Endodermal cell (in vitro differentiated cells): ENCODE data around the gene LATS2. TPM values are rescaled to one million over a fixed set of nuclear protein-coding genes. Genes with fewer than 3 reads are reported as not detected.
"Not testable (repeated sequence)": the region's sequence is repeated elsewhere in the genome, so short reads cannot be mapped to it uniquely, and the experiment has no call there.

Source experiments
- DNase-seq: peaks from one replicate; pipeline ENCODE4 v3.0.0-alpha.2; 2017
- H3K27ac ChIP-seq: 2 replicates; pipeline ENCODE4 v1.5.1; 2013; ENCODE audit warnings: mild to moderate bottlenecking, low read depth, low read length, moderate library complexity
- H3K27me3 ChIP-seq: 2 replicates; pipeline ENCODE4 v1.6.1; 2013; ENCODE audit warnings: mild to moderate bottlenecking, low read length, moderate library complexity; ENCODE audit not compliant: insufficient read depth, control insufficient read depth, poor library complexity, severe bottlenecking
- H3K36me3 ChIP-seq: 2 replicates; pipeline ENCODE4 v1.7.0; 2013; ENCODE audit warnings: mild to moderate bottlenecking, low read length, moderate library complexity; ENCODE audit not compliant: control insufficient read depth, insufficient read depth
- H3K4me1 ChIP-seq: one replicate; pipeline ENCODE4 v1.7.0; 2013; ENCODE audit warnings: low read length; ENCODE audit not compliant: control insufficient read depth, insufficient read depth
- H3K4me3 ChIP-seq: 2 replicates; pipeline ENCODE4 v1.5.1; 2013; ENCODE audit warnings: mild to moderate bottlenecking, low read length, moderate library complexity
- H3K9ac ChIP-seq: 2 replicates; pipeline ENCODE4 v1.6.1; 2013; ENCODE audit warnings: mild to moderate bottlenecking, low read length, moderate library complexity; ENCODE audit not compliant: poor library complexity, severe bottlenecking; ENCODE audit errors: extremely low read depth
- H3K9me3 ChIP-seq: 2 replicates; pipeline ENCODE4 v1.6.1; 2013; ENCODE audit warnings: mild to moderate bottlenecking, low read length, moderate library complexity; ENCODE audit not compliant: control insufficient read depth
- H3K27ac Mint-ChIP-seq: 2 replicates; pipeline ENCODE4 v1.8.0; 2020; ENCODE audit warnings: mixed read lengths
- H3K27me3 Mint-ChIP-seq: 2 replicates; pipeline ENCODE4 v1.8.0; 2021; ENCODE audit warnings: mild to moderate bottlenecking, mixed read lengths; ENCODE audit not compliant: insufficient read depth
- H3K36me3 Mint-ChIP-seq: 2 replicates; pipeline ENCODE4 v1.8.0; 2020; ENCODE audit warnings: low read depth, mixed read lengths
- H3K4me1 Mint-ChIP-seq: 2 replicates; pipeline ENCODE4 v1.8.0; 2020; ENCODE audit warnings: mixed read lengths
- H3K4me3 Mint-ChIP-seq: 2 replicates; pipeline ENCODE4 v1.8.0; 2020; ENCODE audit warnings: mild to moderate bottlenecking, moderate library complexity, mixed read lengths
- H3K9me3 Mint-ChIP-seq: 2 replicates; pipeline ENCODE4 v1.8.0; 2020; ENCODE audit warnings: mild to moderate bottlenecking, mixed read lengths
- WGBS, 2 experiments: methylation state at CpG; one replicate each; pipeline versions ENCODE4 v1.1.5 to v1.1.7; 2013; ENCODE audit warnings: missing lambda C conversion rate in 2 of 2, mixed read lengths in 1 of 2; ENCODE audit not compliant: insufficient coverage in 1 of 2, insufficient read length in 1 of 2; 5-methylcytosine and 5-hydroxymethylcytosine counted together
- total RNA-seq, 2 donors: library from RNA; stranded (reverse); fragmentation: NEBNext Ultra II Directional in 1 of 2; extraction: Animal tissue kit (Norgen Biotek cat#: 25700) in 1 of 2; gene quantifications; 2 replicates in 1 of 2; 3 replicates in 1 of 2; pipeline ENCODE4 v1.2.1, GENCODE V29; 2021
- TF ChIP-seq, protein P1 (sequence below): fragments of 200-600 bp; sonication (generic); conservative IDR thresholded peaks from 2 replicates; pipeline ENCODE4 v1.5.0; 2021; ENCODE audit warnings: antibody characterized with exemption, mild to moderate bottlenecking

LATS2 gene
- total RNA-seq, 2 donors from 2014 or later: 26.2 to 35.4 TPM

DNA sequence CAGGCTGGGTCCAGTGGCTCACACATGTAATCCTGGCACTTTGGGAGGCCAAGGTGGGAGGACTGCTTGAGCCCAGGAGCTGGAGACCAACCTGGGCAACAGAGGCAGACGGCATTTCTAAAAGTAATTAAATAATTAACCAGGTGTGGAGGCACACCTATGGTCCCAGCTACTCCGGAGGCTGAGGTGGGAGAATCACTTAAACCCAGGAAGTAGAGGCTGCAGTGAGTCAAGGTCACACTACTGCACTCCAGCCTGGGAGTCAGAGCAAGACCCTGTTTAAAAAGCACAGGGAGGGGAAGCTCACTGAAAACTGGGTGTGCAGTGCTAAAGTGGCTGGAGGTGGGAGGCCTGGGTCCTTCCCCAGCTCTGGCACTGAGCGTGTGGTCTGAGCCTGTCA, 9.7 kb downstream of the LATS2 start:
- Mint-ChIP-seq H3K27ac (no peak overlapping the region), H3K4me3 (no peak overlapping the region)

DNA sequence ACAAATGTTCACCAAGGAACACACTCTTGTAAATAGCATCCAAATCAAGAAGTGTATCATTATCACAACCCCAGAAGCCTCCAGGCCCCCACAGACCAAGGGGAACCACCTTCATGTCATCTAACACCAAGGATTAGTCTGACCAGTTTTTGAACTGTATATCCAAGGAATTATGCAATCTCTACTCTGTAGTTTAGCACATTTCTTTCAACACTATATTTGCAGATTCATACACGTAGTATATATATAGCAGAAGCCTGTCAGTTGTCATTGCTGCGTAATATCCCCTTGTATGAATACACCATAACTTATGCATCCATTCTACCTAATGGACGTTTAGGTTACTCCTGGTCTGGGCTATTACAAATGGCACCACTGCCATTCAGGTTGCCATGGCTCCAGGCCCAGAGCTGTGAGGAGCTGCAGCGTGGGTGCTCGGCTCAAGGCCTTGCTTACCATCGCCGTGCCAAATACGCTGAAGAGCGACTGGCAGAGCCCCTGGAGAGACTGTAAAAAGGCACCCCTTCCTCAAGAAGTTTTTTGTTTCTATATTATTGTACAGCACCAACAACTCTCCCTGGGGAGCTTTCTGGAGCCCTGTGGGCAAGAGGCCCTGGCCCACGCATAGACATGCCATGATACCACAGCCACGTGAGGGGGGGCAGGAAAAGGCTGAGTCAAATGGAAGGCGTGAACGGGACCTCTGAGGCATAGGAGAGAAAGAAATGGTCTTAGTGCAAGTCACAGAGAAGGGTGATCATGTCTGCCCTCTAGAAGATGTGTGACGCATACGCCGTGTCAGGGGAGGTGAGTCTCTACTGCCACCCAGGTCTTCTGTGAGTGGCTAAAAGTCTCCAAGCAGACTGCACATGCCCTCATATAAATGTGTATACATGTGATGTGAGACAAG, 10.8 kb downstream of the LATS2 start:
- TF ChIP-seq, protein P1, sequence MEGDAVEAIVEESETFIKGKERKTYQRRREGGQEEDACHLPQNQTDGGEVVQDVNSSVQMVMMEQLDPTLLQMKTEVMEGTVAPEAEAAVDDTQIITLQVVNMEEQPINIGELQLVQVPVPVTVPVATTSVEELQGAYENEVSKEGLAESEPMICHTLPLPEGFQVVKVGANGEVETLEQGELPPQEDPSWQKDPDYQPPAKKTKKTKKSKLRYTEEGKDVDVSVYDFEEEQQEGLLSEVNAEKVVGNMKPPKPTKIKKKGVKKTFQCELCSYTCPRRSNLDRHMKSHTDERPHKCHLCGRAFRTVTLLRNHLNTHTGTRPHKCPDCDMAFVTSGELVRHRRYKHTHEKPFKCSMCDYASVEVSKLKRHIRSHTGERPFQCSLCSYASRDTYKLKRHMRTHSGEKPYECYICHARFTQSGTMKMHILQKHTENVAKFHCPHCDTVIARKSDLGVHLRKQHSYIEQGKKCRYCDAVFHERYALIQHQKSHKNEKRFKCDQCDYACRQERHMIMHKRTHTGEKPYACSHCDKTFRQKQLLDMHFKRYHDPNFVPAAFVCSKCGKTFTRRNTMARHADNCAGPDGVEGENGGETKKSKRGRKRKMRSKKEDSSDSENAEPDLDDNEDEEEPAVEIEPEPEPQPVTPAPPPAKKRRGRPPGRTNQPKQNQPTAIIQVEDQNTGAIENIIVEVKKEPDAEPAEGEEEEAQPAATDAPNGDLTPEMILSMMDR: no peak
- DNase-seq: no peak
- no peaks in the 10 kb centered on the region for H3K27me3 ChIP-seq
- H3K4me1 Mint-ChIP-seq: peaks cover 3% of the 10 kb centered on the region
- WGBS, 2 experiments: 96 to 97% methylated on average over 7 to 16 of the region's 16 CpGs
- no peaks in the 10 kb centered on the region for H3K4me1 ChIP-seq
- no peak overlapping the region for H3K4me3 Mint-ChIP-seq
- no peak overlapping the region for H3K9ac ChIP-seq
- H3K36me3 Mint-ChIP-seq: peaks cover 11% of the 10 kb centered on the region
- H3K9me3 ChIP-seq: no peaks in the 10 kb centered on the region
- no peak overlapping the region for H3K27ac ChIP-seq
- no peak overlapping the region for H3K4me3 ChIP-seq
- H3K27ac Mint-ChIP-seq: no peak overlapping the region
- no peaks in the 10 kb centered on the region for H3K9me3 Mint-ChIP-seq
- H3K27me3 Mint-ChIP-seq: no peaks in the 10 kb centered on the region
- H3K36me3 ChIP-seq: peaks cover 56% of the 10 kb centered on the region

More for the DNA sequence above, 9.7 kb downstream of the LATS2 start:
- 95% methylated on average over 3 of the region's 3 CpGs; no CpG with 5 or more reads in 1 of the 2 experiments for WGBS, 2 experiments
- Mint-ChIP-seq H3K27me3 (no peaks in the 10 kb centered on the region), H3K36me3 (peaks cover 10% of the 10 kb centered on the region), H3K9me3 (no peaks in the 10 kb centered on the region), H3K4me1 (peaks cover 4% of the 10 kb centered on the region)
- peaks cover 55% of the 10 kb centered on the region for H3K36me3 ChIP-seq
- no peak for DNase-seq
- no peaks in the 10 kb centered on the region for H3K4me1 ChIP-seq
- H3K9ac ChIP-seq: no peak overlapping the region
- H3K9me3 ChIP-seq: no peaks in the 10 kb centered on the region
- TF ChIP-seq, protein P1: no peak
- no peak overlapping the region for H3K27ac ChIP-seq
- H3K4me3 ChIP-seq: no peak overlapping the region
- no peaks in the 10 kb centered on the region for H3K27me3 ChIP-seq

DNA sequence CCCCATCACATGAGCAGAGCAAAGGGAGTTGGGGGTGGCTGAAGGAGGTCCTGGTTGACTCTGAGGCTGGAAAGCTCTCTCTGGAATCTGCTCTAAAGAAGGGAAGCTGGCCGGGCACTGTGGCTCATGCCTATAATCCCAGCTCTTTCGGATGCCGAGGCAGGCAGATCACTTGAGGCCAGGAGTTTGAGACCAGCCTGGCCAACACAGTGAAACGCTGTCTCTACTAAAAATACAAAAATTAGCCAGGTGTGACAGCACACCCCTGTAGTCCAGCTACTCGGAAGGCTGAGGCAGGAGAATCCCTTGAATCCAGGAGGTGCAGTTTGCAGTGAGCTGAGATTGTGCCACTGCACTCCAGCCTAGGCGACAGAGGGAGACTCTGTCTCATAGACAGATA, 11.7 kb downstream of the LATS2 start:
- DNase-seq, H3K4me1 ChIP-seq, H3K9me3 ChIP-seq, H3K9ac ChIP-seq, H3K27ac ChIP-seq, H3K27me3 Mint-ChIP-seq, H3K4me1 Mint-ChIP-seq, H3K4me3 Mint-ChIP-seq, H3K4me3 ChIP-seq, H3K9me3 Mint-ChIP-seq, H3K27me3 ChIP-seq: not testable (repeated sequence)
- H3K36me3 ChIP-seq: peaks cover 64% of the 10 kb centered on the region
- WGBS, 2 experiments: 93 to 94% methylated on average over 4 to 5 of the region's 6 CpGs
- peak overlapping the region; percentile 83 for H3K27ac Mint-ChIP-seq
- H3K36me3 Mint-ChIP-seq: peaks cover 17% of the 10 kb centered on the region
